Right hindlimb (tissue), 1 donor: ENCODE measurements around the gene CFAP300.

Experiments used
- DNase-seq: peaks from one replicate; pipeline ENCODE4 v3.0.0-alpha.2; 2018

CFAP300 gene

DNA sequence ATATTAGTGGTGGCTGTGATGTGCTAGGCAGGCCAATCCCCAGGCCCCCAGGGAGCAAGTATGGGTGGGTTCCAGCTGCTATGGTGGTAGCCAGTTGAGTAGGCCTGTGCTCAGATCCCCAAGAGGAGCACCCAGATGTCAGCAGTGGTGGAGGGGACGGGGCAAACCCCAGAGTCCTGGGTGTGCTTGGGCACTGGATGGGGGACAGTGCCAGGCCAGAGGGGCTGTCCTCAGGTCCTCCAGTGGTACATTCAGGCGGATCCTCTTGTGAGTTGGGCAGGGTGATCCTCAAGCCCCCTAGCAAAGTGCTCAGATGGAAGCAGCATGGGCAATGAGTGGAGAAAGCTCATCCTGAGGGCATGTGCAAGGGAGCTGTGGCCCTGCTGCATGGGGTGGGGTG lies 26.0 kb downstream of the CFAP300 start:
- no peak for DNase-seq

DNA sequence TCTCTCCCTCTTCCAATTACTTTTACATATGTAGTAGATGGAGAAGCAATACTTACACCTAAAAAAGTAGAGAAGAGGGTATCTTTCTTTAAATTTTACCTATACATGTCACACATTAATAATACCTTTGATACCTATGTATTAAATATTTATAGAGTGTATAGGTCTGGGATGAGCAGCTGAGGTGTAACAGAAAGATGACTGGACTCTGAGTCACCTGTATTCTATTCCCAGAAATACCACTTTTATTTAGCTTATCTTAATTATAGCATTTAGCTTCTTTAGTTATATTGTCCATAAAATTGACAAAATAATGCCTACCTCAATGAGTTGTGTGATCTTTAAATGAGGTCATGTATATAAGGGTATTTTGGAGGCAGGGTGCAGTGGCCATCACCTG lies 32.4 kb downstream of the CFAP300 start:
- no peak for DNase-seq

DNA sequence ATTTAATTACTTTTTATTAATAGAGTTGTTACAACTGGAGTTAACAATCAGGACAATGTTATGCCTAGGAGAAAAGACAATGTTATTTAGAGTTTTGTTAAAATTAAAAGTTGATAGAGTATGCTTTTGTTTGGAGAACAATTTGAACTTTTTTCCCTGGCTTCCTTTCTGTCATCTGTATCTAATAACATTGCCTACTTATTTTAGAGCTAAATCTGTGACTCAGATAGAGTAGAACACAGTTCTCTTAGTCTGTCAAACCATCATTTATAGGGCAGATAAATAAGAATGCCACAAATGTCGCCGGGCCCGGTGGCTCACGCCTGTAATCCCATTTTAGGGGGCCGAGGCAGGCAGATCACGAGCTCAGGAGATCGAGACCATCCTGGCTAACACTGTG lies 34.1 kb downstream of the CFAP300 start:
- no peak for DNase-seq

DNA sequence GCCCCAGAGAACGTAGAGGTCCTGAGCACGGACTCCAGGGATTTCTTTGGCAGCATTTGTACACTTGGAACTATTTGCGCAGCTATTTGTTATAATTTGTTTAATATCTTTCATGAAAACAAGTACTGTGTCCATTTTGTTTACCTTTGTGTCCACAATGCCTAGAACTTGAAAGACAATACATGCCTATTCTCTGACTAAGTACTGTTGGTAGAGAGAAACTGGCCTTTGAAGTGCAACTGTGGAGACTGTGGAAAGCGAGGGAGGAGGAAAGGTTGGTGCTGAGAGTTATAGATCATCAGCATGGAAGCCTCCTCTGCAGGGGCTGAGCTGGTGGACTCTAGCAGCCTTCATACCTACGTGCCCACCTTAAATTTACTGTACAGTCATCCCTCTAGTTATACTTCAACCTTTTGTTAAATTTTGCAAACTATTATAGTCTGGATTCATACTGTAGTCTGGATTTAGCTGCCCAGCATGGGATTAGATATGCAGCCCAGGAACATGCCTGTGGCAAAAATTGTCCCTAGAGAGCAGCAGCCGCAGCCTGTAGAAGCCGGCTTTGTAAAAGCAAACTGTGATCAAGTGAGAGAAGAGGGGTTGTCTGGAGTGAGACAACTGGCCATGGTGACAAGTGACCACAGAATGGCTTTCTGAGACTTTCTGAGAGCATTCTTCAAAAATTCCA lies 38.8 kb downstream of the CFAP300 start:
- no peak for DNase-seq

GRCh38 chr11:102097186-102097585 lies 49.9 kb downstream of the CFAP300 start:
- DNase-seq: no peak

DNA sequence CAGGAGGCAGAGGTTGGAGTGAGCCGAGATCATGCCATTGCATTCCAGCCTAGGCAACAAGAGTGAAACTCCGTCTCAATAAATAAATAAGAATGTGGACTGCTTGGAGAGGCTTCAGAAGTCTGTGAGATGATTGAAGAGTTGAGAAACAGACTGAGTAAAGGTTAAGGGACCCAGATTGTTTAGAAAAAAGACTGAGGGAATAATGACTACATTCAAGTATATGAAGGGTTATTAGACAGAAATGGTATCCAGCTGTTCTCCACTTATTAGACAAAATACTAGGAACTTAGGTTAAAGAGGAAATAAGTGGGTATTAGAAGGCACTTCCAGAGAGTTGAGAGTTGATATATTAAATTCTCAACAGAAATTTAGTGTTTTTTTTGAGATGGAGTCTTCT lies 52.5 kb downstream of the CFAP300 start:
- DNase-seq: no peak

- no peak for DNase-seq
Measured at GRCh38 chr11:102108734-102109440, 61.6 kb downstream of the CFAP300 start.

DNA sequence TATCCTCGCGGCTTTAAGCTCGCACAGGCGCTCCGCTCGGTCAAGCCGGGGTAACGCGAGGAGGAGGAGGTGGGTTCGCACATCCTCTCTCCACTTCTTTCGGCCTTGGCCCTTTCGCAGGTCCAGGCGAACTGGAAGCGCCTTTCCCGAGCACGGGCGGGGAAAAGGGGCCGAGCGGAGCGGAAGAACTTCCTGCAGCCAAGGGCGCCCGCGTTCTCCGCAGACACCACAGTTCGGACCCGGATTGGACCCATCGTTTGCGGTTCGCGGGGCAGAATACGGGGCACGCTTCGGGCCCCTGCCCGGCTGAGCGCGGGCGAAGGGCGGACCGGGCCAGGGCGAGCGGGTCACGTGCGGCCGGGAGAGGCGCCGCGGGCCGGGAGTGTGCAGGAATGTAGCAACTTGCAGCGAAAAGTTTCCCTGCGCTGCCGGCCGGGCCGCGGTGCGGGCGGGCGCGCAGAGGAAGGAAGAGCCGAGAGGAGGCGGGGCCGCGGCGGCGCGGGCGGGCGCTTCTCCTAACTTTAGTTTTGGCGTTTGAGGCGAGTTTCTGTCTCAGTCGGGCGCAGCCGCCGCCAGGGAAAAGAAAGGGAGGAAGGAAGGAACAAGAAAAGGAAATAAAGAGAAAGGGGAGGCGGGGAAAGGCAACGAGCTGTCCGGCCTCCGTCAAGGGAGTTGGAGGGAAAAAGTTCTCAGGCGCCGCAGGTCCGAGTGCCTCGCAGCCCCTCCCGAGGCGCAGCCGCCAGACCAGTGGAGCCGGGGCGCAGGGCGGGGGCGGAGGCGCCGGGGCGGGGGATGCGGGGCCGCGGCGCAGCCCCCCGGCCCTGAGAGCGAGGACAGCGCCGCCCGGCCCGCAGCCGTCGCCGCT lies 62.9 kb downstream of the CFAP300 start, which contains the start of gene YAP1:
Gene YAP1 (plus strand): TSS at position 552 of the 865 bp plus-strand sequence. CDS start 402 bp downstream, outside the sequence.
- peak; percentile 95 for DNase-seq

DNA sequence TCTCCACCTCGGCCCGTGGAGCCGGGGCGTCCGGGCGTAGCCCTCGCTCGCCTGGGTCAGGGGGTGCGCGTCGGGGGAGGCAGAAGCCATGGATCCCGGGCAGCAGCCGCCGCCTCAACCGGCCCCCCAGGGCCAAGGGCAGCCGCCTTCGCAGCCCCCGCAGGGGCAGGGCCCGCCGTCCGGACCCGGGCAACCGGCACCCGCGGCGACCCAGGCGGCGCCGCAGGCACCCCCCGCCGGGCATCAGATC lies 63.4 kb downstream of the CFAP300 start:
- DNase-seq: no peak

DNA sequence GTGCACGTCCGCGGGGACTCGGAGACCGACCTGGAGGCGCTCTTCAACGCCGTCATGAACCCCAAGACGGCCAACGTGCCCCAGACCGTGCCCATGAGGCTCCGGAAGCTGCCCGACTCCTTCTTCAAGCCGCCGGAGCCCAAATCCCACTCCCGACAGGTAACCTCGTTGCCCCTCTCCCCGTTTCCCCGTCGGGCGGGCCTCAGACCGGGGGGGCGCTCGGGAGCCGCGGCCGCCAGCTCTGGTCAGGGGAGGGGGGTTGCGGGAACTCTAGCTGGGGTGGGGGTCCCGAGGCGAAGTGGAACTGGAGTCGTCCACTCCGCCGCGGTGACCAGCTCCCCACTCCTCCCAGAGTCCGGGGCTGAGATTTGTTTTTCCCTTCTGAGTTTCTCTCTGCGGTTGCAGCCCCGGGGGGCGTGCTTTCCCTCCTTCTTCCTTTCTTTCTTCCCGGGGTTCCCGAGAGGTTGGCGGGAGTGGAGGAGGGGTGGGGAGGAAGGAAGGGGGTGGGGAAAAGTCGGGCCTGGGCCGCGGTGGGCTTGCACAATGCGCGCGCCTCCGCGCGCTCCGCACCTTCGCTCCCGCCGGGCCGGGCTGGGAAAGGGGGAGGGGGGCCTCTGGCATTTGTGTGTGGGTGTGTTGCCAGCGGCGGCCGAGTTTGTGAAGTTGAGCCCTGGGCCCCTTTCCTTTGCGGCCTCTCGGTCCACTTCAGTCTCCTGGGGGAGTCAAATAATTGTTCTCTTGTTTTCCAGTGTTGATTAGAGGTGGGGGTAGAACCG lies 64.0 kb downstream of the CFAP300 start:
- peak; percentile 92 for DNase-seq

DNA sequence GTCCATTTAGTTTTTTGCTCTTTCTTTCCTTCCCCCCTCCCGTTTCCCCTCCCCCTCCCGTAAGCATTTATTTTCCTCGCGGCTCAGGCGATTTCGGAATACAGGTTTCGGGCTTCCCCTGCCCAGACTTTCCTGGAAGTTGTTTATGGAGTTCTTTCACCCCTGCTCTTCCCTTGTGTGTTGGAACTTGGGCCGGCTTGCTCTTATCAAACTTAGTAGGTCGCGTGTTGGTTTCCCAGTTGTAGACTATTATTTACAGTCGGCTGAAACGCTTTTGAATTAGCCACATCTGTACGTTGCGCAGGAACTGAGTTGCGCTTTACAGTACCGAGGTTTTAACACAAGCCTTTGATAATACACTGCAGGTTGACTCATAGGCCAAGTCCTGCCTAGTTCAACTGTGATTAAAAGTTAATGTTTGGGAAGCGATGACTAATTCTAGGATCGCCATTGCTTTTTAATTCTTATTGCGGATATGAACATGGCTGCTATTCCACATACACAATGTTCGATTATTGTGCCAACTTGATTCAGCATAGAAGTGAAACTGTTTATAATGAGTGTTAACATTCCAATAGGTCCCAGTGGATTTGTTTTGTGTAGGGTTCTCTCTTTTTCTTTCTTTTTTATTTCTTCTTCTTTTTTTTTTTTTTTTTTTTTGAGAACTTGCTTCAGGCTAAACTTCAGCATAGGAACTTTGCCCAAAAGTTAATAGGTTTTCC lies 64.7 kb downstream of the CFAP300 start:
- DNase-seq: no peak

DNA sequence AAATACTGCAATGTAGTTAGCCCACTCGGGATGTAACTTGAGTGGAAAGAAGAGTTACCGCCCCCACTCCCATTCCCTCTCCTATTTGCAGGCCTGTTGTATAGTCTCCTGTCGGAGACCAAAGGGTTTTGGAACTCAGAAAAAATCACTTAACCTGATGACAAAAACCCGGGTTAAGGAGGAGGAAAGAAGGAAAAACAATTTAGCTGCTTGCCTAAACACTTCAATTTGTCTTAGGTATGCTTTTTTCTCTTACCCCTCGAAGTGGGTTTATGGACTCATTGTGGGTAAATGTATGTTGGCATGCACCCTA lies 65.2 kb downstream of the CFAP300 start:
- peak; percentile 47 for DNase-seq

DNA sequence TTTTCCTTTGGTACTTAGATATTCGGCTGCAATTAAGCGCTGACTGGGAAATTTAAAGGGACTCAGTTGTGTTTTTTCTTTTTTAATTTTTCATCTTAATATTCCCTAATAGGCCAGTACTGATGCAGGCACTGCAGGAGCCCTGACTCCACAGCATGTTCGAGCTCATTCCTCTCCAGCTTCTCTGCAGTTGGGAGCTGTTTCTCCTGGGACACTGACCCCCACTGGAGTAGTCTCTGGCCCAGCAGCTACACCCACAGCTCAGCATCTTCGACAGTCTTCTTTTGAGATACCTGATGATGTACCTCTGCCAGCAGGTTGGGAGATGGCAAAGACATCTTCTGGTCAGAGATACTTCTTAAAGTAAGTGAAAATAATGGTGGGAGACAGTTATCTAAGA lies 66.8 kb downstream of the CFAP300 start:
- DNase-seq: no peak

DNA sequence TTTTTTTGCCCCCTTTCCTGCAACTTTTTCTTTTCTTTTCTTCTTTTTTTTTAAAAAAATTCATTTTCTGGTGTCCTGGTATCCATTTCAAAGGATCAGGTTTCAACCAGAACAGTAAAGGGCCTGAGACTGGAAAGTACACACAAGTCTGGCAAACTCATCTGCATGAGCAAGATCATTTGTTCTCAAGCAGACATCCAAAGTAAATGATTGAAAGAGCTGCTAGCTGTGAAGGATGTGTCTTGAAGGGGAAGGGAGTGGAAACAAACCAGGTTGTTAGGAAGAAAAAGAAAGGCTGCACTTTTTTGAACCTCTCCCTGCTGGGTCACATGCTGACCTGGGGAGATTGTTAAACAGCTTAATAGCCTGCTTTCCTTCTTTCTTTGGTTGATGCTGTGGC lies 68.3 kb downstream of the CFAP300 start:
- DNase-seq: no peak

DNA sequence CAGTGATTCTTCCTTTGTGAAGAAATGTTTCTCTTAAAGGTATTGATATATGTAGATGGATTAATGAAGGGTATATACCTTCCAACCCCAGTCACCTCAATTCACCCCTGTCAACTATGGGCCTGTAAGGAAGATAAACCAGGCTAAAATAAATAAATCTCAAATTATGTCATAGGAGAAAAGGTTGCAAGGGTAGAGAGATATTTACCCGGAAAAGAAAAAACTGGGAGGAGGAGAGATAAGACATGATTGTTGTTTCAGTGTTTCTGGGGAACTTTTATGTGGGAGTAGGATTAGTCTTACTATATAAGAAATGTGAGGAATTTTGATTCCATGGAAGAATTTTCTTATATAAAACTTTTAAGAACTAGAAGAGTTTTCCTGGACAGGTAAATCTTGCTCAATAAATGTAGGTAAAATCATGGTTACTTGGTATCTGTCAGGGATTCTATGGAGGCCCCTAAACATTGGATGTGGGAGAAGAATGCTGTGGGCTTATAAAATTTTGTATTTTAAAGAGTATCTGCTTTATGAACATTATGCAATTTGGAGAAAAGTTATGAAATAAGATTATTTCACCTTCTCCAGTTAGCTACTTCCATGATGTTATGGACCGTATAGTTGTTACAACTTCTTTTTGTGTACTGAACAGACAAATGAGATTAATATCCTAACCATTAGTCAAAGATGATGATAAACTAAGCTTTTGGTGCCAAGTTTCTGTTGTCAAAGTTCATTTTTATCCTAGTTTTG lies 69.4 kb downstream of the CFAP300 start:
- DNase-seq: no peak

- no peak for DNase-seq
Measured at GRCh38 chr11:102117472-102118113, 70.4 kb downstream of the CFAP300 start.

- DNase-seq: no peak
Measured at GRCh38 chr11:102118937-102119336, 71.7 kb downstream of the CFAP300 start.

DNA sequence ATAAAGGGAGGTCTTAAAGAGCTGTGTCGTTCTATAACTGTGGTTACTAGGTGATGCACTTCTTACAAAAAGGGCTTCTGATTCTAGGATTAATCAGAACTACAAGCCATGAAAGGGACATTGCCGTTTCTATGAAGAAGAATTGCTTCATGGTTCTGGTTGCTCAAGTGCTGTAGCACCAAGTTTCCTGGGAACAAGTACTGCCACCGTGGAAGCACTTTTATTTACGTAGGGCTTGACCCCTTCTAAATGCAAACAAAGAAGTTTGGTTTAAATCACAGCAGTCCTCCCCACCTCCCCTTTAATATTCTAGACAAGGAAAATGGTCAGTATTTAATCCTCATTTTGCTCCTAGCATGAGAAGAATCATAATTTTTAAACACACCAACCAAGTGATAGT lies 72.8 kb downstream of the CFAP300 start:
- no peak for DNase-seq

DNA sequence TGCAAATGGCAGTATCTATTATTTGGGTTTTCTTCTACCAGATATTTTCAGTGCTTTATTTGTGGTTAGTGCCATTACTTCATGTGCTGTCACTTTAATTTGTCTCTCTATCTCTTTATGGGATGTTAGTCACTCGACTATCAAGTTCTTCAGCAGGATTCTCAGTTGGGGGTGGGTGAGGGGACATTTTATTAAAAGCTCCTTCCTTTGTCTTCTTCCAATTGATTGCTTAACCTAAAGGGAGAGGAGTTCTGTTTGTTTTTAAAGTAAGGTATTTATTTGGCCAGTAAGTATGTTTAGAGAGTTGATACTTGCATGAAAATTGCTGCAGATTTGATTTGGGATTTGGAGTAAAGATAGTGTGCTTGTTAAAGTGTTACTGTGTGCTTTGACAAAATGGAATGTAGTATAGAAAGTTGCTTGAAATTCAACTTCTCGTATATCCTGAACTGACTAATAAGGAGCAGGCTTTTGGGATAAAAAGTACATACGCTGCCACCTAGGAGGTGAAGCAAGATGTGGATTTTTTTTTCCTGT lies 73.3 kb downstream of the CFAP300 start:
- no peak for DNase-seq

- DNase-seq: no peak
Measured at GRCh38 chr11:102121329-102121728, 74.1 kb downstream of the CFAP300 start.
